GM19240 (cell line): ENCODE measurements around the gene STK33.

Source experiments
- DNase-seq: peaks from one replicate; pipeline ENCODE4 v3.0.0; 2011; ENCODE audit warnings: low spot score; ENCODE audit not compliant: insufficient read length

The STK33 gene

DNA sequence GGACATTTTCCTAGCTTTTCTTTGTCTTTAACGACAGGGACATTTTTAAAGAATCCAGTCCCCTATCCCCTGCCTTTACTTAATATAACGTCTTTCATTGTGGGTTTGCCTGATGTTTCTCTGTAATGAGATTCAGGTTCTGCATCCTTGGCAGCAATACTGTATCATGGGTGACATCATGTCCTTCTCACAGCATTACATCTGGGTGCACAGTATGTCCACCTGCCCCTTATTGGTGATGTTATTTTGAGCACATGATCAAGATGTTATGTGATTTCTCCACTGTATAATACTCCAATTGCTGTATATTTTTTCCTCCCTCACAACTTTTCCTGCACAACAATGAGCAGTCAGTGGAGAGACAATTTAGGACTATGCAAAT is 9.7 kb upstream of the STK33 start:
- DNase-seq = no peak

DNA sequence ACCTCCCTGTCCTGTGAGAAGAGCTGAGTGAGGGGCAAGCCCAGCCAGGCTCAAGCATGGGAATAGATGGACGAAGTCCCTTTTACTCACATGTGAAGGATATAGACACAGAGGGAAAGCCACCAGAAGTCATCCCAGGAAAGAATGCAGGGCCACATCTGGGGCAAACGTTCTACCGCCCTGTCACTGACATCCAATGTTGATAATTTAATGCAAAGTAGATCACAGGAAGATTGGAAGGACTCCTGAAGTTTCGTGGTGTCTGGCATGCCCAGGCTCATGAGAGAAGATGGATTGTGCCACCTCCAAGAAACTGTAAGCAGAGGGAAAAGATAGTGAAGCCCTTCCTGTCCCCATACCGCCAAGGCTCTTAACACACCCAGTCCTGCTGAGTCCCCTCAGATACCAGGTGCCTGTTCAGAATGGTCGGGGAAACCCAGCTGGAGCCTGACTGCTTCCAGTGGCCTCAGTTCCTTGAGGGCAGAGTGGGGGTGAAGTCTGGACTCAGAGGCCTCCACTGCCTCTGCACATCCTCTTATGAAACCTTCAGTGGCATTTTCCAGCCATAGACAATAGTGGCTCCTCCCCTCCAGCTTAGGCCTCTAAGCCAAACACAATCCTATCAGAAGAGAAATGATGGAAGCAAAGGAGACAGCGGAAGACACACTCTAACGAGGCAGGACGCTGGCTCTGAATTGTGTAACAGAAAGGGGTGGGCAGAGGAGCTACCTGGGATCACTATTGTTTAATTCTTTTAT is 7.5 kb upstream of the STK33 start:
- DNase-seq = no peak

DNA sequence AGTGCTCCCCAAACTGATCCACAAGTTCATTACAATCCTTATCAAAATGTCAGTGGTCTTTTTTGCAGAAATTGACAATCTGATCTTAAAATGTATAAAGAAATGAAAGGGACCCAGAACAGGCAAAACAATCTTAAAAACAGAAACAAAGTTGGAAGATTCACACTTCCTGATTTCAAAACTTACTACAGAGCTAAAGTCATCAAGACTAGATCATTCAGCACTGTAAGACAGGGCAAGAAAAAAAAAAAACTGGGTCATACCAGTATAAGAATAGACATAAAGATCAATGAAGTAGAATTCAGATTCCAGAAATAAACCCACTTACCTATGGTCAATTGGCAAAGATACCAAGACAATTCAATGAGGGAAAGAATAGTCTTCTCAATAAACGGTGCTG is 4.5 kb upstream of the STK33 start:
- DNase-seq = no peak

DNA sequence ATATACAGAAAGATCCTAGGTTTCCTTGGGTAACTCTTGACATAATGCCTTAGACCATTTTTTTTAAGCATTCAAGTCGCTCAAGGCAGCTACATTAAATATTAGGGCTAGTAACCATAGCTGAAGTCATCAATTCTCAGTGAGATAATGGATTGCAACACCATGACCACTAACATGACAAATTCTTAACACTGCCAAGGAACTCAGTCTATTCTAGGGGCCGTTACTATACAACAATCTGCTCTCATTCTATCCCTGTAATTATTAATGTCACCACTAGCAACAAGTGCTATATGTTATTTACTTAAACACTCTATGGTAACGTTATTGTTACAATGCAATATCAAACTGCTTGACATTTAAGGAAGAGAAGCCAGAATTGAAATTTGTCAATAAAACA is 3.2 kb upstream of the STK33 start:
- no peak for DNase-seq

DNA sequence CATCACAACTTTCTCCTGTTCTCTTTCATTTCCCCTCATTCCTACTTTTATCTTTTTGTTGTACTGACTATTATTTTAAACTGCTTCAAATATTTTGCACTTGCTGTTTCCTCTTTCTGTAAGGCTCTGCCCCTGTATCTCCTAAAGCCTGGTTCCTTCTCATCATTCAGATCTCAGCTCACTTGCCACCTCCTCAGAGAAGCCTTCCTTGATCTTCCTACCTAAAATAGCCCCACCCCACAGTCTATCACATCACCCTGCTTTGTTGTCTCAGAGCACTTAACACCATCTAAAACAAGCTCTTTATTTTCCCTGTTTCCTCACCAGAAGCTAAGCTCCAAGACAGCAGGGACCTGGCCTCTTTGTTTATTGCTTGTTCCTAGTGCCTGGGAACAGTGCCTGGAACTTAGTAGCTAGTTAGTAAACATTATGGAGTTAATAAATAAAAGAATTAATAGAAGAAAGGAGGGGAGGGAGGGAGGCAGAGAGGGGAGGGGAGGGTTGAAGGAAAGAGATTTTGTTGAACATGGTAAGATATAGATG is 2.5 kb upstream of the STK33 start:
- DNase-seq = no peak

DNA sequence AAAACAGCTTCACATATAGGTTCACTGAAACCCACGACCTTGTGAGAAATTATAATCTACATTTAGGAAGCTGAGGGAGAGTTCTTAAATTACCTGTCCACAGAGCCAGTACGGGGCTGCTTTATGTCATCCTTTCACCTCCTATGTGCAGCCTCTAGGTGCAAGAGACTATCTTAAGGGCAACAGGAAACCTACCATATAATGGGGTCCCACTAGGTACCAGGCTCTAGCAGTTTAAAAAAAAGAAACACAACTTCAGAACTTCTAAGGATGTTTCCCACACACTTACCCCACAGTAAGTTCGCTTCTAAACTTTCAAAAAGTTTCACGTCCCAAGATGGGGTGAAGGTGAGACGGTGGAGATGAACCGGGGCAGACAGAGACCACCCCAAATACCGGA is 573 bp downstream of the STK33 start:
- no peak for DNase-seq

DNA sequence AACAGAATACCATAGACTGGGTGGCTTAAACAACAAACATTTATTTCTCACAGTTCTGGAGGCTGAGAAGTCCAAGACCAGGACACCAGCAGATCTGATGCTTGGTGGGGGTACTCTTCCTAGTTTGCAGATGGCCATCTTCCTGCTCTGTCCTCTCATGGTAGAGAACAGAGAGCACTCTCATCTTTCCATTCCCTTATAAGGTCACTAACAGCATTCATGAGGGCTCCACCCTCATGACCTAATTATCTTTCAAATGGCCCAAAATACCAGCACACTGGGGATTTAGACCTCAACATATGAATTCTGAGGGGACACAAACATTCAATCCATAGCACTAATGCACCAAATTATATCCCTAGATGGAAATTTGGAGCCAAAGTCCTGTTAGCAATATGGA is 6.1 kb downstream of the STK33 start:
- DNase-seq = no peak

DNA sequence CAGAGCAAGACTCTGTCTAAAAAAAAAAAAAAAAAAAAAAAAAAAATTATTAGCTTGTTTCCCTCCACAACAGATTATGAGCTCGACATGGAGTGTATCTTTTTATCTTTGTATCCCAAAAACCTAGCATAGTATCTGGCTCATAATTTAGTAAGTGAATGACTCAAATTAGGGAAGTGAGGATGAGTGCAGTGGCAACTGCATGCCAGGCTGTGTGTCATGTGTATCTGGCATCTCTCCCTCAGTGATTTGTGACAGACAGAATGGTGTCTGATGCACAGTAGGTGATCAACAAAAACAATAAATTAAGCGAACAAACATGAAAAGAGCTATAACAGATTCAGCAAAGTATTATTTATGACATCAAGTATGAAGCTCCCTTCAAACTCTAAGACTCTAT is 7.2 kb downstream of the STK33 start:
- DNase-seq = no peak

DNA sequence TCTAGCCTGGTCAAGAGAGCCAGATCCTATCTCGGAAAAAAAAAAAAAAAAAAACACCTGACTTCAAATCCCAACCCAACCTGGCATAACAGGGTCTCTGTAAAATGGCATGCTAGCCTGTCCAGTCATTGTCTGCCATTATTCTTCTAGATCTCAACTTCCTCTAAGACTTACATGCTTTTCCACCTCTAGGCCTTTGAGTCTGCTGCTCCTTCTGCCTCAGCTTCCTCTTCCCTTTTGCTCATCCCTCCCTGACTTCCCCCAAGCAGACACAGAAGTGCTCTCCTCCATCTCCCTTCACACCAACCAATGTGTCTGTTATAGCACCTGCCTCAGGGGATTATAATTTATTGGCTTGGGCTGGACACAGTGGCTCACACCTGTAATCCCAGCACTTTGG is 7.8 kb downstream of the STK33 start:
- no peak for DNase-seq

DNA sequence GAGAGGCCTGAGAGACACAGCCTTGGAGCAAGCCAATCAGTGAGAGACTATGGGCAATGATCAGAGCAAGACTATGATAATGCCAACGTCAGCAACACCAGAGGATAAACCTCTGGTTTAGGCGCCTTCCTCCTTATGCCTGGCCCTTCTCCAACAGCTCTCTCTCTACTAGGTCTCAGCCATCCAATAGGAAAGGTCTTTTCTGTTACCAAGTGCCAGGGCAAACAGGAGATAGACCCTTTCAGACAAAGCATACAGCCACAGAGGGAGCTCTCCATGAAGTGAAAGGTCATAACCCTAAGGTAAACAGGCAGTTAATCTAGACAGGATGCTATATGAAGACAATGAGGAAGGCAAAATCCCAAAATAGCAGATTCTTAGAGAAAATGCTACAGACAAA is 9.5 kb downstream of the STK33 start:
- no peak for DNase-seq

DNA sequence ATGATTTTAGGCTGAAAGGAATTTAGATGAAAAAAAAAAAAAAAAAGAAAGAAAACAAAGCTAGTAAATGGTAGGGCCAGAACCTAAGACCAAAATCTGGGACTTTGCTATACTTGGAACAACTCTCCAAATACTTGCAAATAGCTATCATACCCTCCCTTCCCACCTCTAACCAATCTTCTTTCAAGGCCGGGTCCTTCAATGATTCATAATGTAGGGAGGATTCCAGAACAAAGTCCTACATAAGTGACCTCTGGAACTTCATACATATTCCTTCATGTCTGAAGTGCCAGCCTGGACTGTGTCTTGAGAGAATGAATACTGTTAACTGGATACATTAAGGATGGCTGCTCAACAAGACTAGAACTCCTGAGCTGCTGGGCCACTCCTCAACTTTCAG is 9.9 kb downstream of the STK33 start:
- no peak for DNase-seq

DNA sequence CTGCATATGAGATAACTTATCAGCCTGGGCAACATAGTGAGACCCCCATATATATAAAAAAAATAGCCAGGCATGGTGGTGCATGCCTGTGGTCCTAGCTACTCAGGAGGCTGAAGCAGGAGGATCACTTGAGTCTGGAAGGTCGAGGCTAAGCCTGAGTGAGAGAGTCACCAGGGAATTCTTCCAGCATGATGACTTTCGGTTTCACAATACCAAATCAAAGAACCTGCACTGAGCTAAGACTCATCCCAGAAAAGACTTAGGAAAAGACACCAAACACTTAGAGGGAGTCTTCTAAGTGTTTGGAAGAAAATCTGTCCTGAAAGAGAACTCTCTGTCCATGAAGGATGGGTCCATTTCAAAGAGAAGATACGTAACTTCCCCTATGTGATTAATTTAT is 12.7 kb downstream of the STK33 start:
- DNase-seq = no peak

DNA sequence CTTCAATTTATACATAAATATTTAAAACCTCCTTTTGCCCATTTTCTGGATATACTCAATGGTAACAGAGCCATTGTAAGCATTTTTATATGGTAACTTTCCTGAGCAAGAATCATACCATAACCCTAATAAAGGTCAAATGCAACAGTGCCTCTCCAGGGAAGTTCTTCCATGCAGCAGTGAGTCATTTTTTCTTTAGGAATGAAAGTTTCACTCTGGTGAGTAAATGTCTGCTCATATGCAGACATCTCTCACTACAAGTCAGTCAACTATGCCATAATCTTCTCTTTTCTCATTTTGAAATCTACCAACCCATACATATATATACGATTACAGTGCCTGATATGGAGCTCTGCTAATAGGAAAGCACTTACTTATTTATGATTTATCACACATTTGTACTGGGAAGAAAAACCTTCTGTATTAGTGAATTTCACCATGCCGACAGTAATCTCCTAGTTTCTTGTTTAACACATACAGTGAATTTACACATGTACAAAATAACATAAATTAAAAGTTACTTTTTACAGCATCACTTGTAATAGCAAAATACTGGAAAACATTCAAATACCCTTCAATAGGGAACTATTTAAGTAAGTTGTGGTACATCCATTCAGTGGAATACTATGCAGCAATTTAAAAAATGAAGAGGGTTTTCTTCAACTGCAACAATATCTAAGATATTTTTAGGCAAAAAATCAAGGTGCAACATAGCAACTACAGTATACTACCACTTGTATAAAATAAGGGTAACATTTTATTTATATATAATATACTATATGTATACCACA is 16.0 kb downstream of the STK33 start:
- DNase-seq = no peak

DNA sequence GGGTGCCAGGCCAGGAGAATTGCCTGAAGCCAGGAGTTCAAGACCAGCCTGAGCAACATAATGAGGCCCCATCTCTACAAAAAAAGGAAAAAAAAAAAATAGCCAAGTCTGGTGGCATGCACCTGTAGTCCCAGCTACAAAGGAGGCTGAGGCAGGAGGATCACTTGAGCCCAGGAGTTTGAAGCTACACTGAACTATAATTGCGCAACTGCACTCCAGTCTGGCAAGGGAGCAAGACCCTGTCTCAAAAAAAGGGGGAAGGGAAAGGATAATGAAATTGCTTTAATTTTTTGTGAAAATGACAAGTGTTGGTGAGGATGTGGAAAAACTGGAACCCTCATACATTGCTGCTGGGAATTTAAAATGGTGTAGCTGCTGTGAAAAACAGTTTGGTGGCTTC is 19.2 kb downstream of the STK33 start:
- no peak for DNase-seq

DNA sequence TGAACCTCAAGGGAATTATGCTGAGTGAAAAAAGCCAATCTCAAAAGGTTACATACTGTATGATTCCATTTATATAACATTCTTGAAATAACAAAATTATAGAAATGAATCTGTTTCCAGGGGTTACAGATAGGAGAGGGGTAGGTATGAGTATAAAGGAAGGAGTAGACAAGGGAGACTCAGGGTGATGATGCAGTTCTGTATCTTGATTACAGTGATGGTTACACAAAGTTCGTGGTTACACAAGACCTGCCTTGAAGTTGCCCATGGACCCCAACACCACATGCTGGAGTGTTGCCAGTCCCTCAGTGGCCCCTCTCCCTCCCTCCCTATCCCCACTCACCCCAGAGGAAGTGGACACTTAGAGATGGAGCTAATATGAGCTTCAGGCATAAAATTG is 20.3 kb downstream of the STK33 start:
- DNase-seq = no peak

DNA sequence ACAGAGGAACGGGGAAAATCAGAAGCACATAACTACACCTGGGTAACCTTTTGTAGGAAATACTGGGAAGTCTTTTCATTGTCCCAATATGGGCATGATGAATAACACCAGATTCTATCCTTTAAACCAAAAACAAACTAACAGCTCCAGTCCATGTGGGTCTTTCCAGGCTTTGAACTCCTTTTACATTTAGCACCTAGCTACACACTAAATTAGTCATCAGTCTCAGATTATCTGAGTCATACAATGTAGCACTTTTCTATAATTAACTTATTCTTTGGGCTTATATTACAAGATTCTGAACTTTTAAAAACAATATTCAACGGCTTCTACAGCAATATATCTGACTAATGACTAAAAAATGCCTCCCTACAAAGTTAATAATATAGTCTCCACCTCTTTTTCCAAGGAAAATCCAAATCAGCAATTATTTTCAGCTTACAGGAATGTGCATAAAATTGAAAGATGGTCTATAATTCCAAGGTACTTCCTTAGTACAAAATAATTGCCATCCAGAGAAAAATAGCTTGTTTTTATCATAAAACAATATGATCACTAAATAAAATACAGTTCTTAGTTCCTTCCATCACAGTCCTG is 26.3 kb downstream of the STK33 start:
- DNase-seq = no peak

DNA sequence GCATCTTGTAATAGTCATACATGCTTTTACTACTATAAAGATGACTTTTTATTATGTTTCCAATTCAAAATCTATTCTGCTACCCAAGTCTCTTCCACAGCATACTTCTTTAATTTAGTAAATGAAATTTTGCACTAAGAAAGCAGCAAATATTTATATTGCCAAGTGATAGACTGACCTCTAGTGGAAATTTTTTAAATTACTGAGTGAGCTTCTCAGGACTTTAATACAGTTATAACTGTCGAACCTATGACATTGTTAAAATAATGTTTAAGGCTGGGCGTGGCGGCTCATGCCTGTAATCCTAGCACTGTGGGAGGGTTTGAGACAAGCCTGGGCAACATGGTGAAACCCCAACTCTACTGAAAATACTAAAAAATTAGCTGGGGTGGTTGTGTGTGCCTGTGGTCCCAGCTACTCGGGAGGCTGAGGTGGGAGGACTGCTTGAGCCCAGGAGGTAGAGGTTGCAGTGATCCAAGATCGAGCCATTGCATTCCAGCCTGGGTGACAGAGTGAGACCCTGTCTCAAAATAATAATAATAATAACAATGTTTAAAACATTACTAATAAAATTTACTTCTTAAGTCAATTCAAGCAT is 27.3 kb downstream of the STK33 start:
- DNase-seq = no peak

DNA sequence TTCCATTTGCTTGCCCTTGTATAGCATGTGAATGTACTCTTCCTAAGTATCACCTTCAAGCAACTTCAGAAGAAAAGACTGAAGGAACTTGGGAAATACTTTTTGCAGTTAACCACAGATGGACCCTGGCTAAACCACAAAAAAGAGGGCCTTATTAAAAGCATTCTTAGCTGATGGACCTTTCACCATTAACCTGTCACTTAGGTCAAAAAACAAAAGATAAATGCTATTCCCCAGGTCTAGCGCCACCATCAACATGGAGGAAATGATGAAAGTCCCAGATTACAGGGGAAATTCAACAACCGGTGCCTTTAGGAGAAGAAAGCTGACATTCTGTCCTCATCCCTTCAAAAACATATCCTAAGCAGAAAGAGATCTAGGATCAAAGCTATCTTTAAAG is 29.5 kb downstream of the STK33 start:
- no peak for DNase-seq

DNA sequence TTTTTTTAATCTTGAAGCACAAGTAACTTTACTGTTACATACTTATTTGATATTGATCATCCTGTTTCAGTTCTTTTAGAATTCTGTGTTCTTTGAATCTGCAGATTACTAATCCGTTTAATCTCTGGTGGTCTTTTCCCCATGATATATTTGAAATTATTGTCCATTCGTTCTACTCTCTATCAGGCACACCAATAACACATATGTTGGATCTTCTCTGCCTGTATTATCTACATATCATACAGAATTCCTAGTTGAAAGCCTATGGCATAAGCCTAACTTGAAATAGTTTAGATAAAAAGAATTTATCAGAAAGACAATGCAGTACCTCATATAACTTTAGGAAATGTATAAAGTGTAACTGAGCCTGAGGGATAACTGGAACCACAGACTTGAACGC is 32.6 kb downstream of the STK33 start:
- DNase-seq = no peak

DNA sequence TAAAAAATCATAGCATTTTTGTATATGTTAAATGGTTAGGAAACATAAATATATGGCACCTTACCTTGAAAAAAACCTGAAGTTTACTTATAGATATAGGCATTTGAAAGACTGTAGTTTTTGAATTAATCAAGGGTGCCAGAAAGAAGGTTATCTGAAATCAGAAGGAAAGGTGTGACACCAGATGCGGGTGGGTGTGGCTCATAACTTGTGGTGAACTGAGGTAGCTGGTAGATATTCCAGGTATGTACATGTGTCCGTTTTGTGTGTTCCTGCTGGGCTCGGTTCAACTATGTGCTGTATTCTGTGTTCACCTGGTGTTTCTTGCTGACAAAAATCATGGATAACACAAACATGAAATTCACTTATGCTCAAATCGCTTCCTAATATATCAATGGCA is 35.6 kb downstream of the STK33 start:
- no peak for DNase-seq

DNA sequence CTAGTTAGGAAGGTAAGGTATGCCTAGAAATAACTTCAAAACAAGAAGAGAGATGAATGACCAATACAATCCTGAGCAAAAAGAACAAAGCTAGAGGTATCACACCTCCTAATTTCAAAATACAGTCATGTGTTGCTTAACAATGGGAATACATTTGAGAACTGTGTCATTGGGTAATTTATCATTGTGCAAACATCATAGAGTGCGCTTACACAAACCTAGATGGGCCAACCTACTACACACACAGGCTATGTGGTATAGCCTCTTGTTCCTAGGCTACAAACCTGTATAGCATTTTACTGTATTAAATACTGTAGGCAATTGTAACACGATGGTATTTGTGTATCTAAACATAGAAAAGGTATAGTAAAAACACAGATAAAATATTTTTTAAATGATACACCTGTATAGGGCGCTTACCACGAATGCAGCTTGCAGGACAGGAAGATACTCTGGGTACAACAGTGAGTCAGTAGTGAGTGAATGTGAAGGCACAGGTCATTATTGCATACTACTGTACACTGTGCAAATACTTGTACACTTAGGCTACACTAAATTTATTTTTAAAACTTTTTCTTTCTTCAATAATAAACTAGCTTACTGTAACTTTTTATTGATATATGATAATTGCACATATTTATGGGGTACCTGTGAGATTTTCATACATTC is 48.2 kb downstream of the STK33 start:
- DNase-seq = no peak

DNA sequence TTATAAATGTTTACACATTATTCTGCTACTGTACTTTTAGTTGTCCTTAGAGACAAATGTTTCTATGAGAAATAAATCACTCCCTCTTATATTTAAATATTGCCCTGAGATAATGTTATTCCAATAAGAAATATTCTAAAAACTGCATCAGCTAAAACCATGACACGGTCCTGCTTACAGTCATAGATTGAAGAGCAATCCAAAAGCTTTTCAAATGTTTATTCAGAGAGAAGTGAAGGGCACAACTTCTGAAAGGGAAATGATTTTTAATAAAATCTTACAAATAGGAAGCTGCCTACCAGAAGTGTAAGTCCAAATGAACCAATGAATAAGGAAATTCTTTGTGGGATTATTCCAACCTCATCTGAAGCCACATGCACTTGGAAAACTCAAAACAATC is 49.2 kb downstream of the STK33 start:
- DNase-seq = no peak
